ENCODE measurements around the gene TXNDC11. TPM values are rescaled to one million over a fixed set of nuclear protein-coding genes. Genes with fewer than 3 reads are reported as not detected.

The TXNDC11 gene
- polyA plus RNA-seq, 3 donors = 40.2 to 42.6 (median 41.7) TPM

GRCh38 chr16:11681556-11681955 is 61.1 kb downstream of the TXNDC11 start:
- DNase-seq (ENCODE audit: extremely low read depth in 1 of 11, low read depth in 9 of 11, low spot score in 4 of 11) = no peak

GRCh38 chr16:11679941-11680911 is 62.4 kb downstream of the TXNDC11 start:
- no peak for DNase-seq (ENCODE audit: extremely low read depth in 1 of 11, low read depth in 9 of 11, low spot score in 4 of 11)

GRCh38 chr16:11679250-11679649 is 63.4 kb downstream of the TXNDC11 start:
- no peak for DNase-seq (ENCODE audit: extremely low read depth in 1 of 11, low read depth in 9 of 11, low spot score in 4 of 11)

GRCh38 chr16:11677959-11678881 is 64.4 kb downstream of the TXNDC11 start:
- DNase-seq (ENCODE audit: extremely low read depth in 1 of 11, low read depth in 9 of 11, low spot score in 4 of 11) = no peak

- DNase-seq (ENCODE audit: extremely low read depth in 1 of 11, low read depth in 9 of 11, low spot score in 4 of 11) = no peak
Observed at GRCh38 chr16:11677451-11677951, 65.2 kb downstream of the TXNDC11 start.

- DNase-seq (ENCODE audit: extremely low read depth in 1 of 11, low read depth in 9 of 11, low spot score in 4 of 11) = no peak
Observed at GRCh38 chr16:11676799-11677198, 65.9 kb downstream of the TXNDC11 start.

- no peak for DNase-seq (ENCODE audit: extremely low read depth in 1 of 11, low read depth in 9 of 11, low spot score in 4 of 11)
Observed at GRCh38 chr16:11675561-11676511, 66.8 kb downstream of the TXNDC11 start.

- DNase-seq (ENCODE audit: extremely low read depth in 1 of 11, low read depth in 9 of 11, low spot score in 4 of 11) = no peak
Observed at GRCh38 chr16:11674818-11675560, 67.7 kb downstream of the TXNDC11 start.

- DNase-seq (ENCODE audit: extremely low read depth in 1 of 11, low read depth in 9 of 11, low spot score in 4 of 11) = no peak
Observed at GRCh38 chr16:11674001-11674817, 68.4 kb downstream of the TXNDC11 start.

GRCh38 chr16:11673091-11674000 is 69.3 kb downstream of the TXNDC11 start:
- DNase-seq (ENCODE audit: extremely low read depth in 1 of 11, low read depth in 9 of 11, low spot score in 4 of 11) = no peak

GRCh38 chr16:11672206-11673090 is 70.2 kb downstream of the TXNDC11 start:
- DNase-seq (ENCODE audit: extremely low read depth in 1 of 11, low read depth in 9 of 11, low spot score in 4 of 11) = no peak

GRCh38 chr16:11671676-11672075 is 71.0 kb downstream of the TXNDC11 start:
- no peak for DNase-seq (ENCODE audit: extremely low read depth in 1 of 11, low read depth in 9 of 11, low spot score in 4 of 11)

- no peak for DNase-seq (ENCODE audit: extremely low read depth in 1 of 11, low read depth in 9 of 11, low spot score in 4 of 11)
Observed at GRCh38 chr16:11671271-11671670, 71.4 kb downstream of the TXNDC11 start.

- DNase-seq (ENCODE audit: extremely low read depth in 1 of 11, low read depth in 9 of 11, low spot score in 4 of 11) = no peak
Observed at GRCh38 chr16:11670171-11671131, 72.2 kb downstream of the TXNDC11 start.

Measured in renal cortex interstitium (tissue), 11 donors.